Activated naive CD4-positive, alpha-beta T cell treated with anti-CD3 and anti-CD28 coated beads, Interleukin-2, amount 10 ng/mL, durations not matched to agents 7 days and 5 days (primary cell): ENCODE results near the gene PLCB2.

Source experiments
- CTCF ChIA-PET: fragments of 350-600 bp; sonication (Branson Sonifier 250); formaldehyde crosslinking; loops from one replicate; lab custom pipeline; 2021; ENCODE audit warnings: antibody characterized with exemption; lab: Charles Lee
- DNase-seq: peaks from one replicate; pipeline ENCODE4 v3.0.0-alpha.2; 2020
- H3K27ac Mint-ChIP-seq: one replicate; pipeline ENCODE4 v1.8.0; 2021; ENCODE audit warnings: mild to moderate bottlenecking, moderate library complexity, mixed read lengths
- H3K27me3 Mint-ChIP-seq: one replicate; pipeline ENCODE4 v1.8.0; 2021; ENCODE audit warnings: mild to moderate bottlenecking, mixed read lengths
- H3K36me3 Mint-ChIP-seq: one replicate; pipeline ENCODE4 v1.8.0; 2021; ENCODE audit warnings: mixed read lengths
- H3K4me1 Mint-ChIP-seq: one replicate; pipeline ENCODE4 v1.8.0; 2021; ENCODE audit warnings: mixed read lengths
- H3K4me3 Mint-ChIP-seq: one replicate; pipeline ENCODE4 v1.8.0; 2021; ENCODE audit warnings: mild to moderate bottlenecking, moderate library complexity, mixed read lengths
- H3K9me3 Mint-ChIP-seq: one replicate; pipeline ENCODE4 v1.8.0; 2021; ENCODE audit warnings: mixed read lengths

The PLCB2 gene, protein sequence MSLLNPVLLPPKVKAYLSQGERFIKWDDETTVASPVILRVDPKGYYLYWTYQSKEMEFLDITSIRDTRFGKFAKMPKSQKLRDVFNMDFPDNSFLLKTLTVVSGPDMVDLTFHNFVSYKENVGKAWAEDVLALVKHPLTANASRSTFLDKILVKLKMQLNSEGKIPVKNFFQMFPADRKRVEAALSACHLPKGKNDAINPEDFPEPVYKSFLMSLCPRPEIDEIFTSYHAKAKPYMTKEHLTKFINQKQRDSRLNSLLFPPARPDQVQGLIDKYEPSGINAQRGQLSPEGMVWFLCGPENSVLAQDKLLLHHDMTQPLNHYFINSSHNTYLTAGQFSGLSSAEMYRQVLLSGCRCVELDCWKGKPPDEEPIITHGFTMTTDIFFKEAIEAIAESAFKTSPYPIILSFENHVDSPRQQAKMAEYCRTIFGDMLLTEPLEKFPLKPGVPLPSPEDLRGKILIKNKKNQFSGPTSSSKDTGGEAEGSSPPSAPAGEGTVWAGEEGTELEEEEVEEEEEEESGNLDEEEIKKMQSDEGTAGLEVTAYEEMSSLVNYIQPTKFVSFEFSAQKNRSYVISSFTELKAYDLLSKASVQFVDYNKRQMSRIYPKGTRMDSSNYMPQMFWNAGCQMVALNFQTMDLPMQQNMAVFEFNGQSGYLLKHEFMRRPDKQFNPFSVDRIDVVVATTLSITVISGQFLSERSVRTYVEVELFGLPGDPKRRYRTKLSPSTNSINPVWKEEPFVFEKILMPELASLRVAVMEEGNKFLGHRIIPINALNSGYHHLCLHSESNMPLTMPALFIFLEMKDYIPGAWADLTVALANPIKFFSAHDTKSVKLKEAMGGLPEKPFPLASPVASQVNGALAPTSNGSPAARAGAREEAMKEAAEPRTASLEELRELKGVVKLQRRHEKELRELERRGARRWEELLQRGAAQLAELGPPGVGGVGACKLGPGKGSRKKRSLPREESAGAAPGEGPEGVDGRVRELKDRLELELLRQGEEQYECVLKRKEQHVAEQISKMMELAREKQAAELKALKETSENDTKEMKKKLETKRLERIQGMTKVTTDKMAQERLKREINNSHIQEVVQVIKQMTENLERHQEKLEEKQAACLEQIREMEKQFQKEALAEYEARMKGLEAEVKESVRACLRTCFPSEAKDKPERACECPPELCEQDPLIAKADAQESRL

DNA sequence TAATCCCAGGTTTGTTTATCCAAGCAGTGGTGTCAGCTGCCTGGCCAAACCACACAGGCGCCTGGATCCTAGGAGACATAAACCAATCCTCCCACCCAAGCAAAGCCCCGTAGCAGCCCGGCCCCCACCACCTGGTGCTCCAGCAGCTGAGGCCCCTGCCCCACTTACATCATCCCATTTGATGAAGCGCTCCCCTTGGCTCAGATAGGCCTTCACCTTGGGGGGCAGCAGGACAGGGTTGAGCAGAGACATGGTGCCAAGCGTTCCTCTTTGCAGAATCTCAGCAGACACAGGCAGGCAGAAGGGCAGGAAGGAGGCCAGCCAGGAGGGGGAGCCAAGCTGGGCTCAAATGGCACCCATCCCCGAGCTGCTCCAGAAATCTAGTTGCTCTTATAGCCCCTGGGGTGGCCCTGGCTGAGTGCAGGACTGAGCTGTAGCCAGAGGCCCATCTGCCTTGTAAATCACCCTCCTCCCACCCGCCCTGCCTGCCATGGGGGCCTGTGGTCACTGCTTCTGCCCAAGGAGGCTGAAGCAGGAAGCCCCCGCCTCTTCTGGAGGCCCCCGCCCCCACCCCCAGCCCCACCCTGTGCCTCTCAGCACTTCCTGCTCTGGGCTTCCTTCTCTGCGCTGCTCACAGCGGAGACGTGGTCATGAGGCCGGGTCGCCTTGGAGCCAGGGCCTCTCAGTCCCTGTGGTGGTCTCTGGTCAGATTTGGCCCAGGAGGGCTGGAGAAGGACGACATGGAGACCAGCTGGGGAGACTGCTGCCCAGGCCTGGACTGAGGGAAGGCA is at the start of gene PLCB2:
Gene PLCB2, minus strand, starts transcription at position 515 of the 791 bp plus-strand sequence. Its CDS starts 263 bp downstream, at position 252.
- peak; percentile 83 for DNase-seq
- peaks cover 23% of the 10 kb centered on the region for H3K36me3 Mint-ChIP-seq
- peak within 1 kb of the TSS; percentile 94 for H3K4me3 Mint-ChIP-seq
- peaks cover 40% of the 10 kb centered on the region for H3K4me1 Mint-ChIP-seq
- CTCF ChIA-PET, result interaction anchor here (0.7 to 21.9 kb wide), 15 partner anchors 8 to 267 kb away, joined by 3 to 425 read pairs (median 7); partner anchors contain the start of genes ANKRD63, CCDC9B and INAFM2
- H3K27ac Mint-ChIP-seq, result peak within 1 kb of the TSS; percentile 98
- H3K9me3 Mint-ChIP-seq, result no peaks in the 10 kb centered on the region
- H3K27me3 Mint-ChIP-seq, result peaks cover 23% of the 10 kb centered on the region

DNA sequence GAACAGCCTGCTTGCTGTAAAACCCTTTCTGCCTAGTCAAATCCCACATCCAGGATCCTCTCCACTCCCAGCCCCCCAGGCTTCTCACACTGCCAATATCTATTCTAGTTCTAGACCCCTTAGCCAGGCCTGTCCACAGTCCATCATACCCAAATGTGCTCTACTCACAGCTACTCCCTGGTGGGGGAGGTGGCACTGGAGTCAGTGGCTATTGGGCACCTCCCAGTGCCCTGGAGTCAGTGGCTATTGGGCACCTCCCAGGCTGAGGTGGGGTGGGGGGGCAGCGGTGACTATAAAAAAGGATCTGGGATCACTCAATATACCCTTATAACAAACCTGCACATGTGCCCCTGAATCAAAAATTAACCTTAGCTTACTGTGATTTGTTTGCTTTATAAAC is 49.5 kb upstream of the PLCB2 start:
- peak overlapping the region; percentile 75 for H3K4me3 Mint-ChIP-seq

DNA sequence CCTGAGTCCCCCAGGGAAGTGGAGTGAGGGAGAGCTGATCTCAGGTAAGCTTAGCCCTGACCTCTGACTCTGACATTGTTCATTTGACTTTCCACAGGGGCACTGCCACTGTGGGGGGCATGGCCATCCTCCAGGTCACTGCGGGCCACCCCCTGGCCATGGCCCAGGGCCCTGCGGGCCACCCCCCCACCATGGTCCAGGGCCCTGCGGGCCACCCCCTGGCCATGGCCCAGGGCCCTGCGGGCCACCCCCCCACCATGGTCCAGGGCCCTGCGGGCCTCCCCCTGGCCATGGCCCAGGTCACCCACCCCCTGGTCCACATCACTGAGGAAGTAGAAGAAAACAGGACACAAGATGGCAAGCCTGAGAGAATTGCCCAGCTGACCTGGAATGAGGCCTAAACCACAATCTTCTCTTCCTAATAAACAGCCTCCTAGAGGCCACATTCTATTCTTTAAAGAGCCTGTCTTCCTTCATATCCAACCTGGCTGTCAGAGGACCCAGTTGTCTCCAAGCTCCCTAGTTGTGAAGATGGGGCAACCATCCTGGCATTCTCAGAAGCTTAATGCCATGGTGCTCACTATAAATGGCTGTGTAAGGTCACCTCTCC is 48.3 kb upstream of the PLCB2 start:
- no peak for DNase-seq
- Mint-ChIP-seq H3K4me1 (peaks cover 10% of the 10 kb centered on the region), H3K4me3 (no peak overlapping the region), H3K27ac (no peak overlapping the region), H3K36me3 (no peaks in the 10 kb centered on the region), H3K9me3 (no peaks in the 10 kb centered on the region), H3K27me3 (peaks cover 57% of the 10 kb centered on the region)
- CTCF ChIA-PET, result interaction anchor here (1.2 to 5.1 kb wide), 7 partner anchors 11 to 151 kb away, joined by 3 to 33 read pairs (median 5); partner anchors contain the start of gene INAFM2

More for the DNA sequence above, 49.5 kb upstream of the PLCB2 start:
- CTCF ChIA-PET, result interaction anchor here (0.7 to 5.1 kb wide), 11 partner anchors 10 to 86 kb away, joined by 3 to 33 read pairs (median 4); partner anchors contain the start of gene INAFM2
- Mint-ChIP-seq H3K9me3 (no peaks in the 10 kb centered on the region), H3K27ac (no peak overlapping the region), H3K4me1 (peaks cover 10% of the 10 kb centered on the region), H3K36me3 (no peaks in the 10 kb centered on the region), H3K27me3 (peaks cover 67% of the 10 kb centered on the region)
- no peak for DNase-seq

DNA sequence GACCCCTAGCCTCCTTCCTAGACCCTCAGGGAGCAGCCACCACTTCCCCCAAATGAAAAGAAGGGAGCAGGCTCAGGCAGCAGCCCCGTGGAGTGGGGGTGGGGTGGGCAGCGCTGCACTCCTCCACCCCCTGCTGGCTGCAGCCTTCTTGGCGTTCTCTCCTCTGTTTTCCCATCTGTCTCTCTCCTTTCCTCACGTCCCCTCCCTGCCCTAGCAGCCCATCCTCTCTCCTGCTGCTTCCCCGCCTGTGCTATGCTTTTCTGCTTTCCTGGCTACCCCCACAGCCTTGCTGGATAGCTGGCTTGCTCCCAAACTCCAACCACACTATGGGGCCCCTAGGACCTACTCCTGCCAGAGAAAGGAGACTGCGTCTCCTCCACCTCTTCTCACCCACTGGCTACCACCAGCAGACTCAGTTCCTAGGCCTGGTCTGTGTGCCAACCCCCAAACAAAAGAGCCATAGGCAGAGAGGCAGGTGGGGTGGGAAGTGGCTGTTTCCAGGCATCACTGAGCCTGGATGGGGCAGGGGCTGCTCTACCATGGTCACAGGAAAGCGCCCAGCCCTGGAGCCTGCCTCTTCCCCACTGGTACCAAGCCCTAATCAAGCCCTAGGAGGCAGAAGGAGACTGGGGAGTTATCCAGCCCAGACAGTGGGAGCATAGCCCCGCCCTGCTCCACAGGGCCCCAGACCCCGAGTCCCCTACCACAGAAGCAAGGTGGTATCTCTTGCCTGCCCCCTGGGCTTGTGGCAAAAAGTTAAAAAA is 46.9 kb upstream of the PLCB2 start:
- CTCF ChIA-PET, result interaction anchor here (0.9 to 5.1 kb wide), 7 partner anchors 10 to 152 kb away, joined by 3 to 33 read pairs (median 3); no protein-coding TSS in a partner anchor

DNA sequence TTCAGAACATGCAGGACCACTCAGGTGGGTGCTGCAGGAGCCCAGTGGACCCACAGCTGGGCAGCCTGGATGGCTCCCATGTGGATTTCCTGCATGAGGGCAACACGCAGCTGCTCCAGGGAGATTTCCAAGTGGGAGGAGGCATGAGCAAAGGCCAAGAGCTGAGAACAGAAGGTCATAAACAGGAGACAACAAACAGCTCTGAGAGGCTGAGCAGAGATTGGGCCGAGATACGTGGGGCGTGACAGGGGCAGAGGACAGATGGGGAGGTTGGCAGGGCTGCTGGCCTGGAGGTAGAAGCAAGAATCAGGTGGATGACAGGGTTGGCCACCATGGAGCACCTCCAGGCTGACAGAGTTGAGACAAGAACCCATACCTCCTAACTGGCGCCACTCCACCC is 46.0 kb upstream of the PLCB2 start:
- Mint-ChIP-seq H3K27ac (no peak overlapping the region), H3K36me3 (no peaks in the 10 kb centered on the region), H3K27me3 (peaks cover 48% of the 10 kb centered on the region), H3K4me3 (no peak overlapping the region), H3K9me3 (no peaks in the 10 kb centered on the region), H3K4me1 (peaks cover 5% of the 10 kb centered on the region)
- CTCF ChIA-PET, result interaction anchor here (0.9 to 5.1 kb wide), 2 partner anchors 10 to 75 kb away, joined by 3 to 33 read pairs; no protein-coding TSS in a partner anchor
- DNase-seq, result no peak

More for the DNA sequence above, 46.9 kb upstream of the PLCB2 start:
- H3K9me3 Mint-ChIP-seq, result no peaks in the 10 kb centered on the region
- H3K36me3 Mint-ChIP-seq, result no peaks in the 10 kb centered on the region
- peaks cover 10% of the 10 kb centered on the region for H3K4me1 Mint-ChIP-seq
- no peak for DNase-seq
- H3K27me3 Mint-ChIP-seq, result peaks cover 57% of the 10 kb centered on the region
- no peak overlapping the region for H3K4me3 Mint-ChIP-seq
- no peak overlapping the region for H3K27ac Mint-ChIP-seq

DNA sequence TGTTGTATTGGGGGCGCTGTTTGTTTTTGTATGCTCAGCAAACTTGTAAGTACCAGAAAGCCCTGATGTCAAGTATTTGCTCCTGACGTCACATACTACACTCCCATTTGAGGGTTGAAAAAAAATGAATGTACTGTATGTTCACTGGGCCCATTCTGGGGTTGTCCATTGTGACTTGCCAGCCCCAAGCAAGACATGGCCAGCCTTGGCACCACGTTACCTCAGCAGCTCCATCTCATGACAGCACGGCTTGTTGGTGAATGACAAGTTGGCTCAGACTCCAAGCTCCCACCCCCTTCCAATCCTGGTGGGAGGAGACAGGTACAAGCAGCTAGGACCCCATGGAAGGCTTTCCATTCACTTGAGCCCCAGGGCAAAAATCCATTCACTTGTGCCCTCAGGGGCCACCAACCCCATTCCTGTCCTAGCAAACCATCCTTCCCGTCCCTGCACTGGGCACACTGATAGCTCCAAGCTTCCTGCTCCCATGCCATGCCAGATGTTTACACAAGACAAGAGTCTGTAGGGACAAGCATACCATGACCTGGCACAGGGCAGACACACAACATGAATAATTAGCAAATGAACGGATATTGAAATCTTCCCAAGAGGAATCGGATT is 44.7 kb upstream of the PLCB2 start:
- no peak overlapping the region for H3K4me3 Mint-ChIP-seq

DNA sequence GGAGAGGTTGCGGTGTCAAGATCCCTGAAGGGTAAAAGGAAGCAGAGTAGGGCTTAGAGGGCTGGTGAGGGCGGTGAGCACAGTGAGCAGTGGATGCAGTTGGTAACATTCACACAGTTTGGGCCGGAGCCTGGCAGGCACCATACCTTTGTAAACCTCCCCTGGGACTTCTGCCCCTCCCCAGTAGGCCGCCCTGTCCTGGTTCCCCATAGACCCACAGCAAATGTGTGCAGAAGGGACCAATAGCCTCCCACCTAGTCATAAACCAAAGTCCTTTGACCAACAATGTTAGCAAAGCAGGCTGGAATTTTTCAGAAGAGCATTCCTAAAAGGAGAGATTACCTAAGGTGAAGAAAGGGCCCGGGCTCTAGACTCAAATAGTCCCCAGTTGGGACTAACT is 41.4 kb upstream of the PLCB2 start:
- H3K4me3 Mint-ChIP-seq, result no peak overlapping the region
- no peaks in the 10 kb centered on the region for H3K36me3 Mint-ChIP-seq
- no peaks in the 10 kb centered on the region for H3K9me3 Mint-ChIP-seq
- H3K27ac Mint-ChIP-seq, result no peak overlapping the region
- no peaks in the 10 kb centered on the region for H3K4me1 Mint-ChIP-seq
- H3K27me3 Mint-ChIP-seq, result peaks cover 28% of the 10 kb centered on the region
- CTCF ChIA-PET, result interaction anchor here (0.7 to 1.8 kb wide), 3 partner anchors 9 to 72 kb away, joined by 3 to 6 read pairs (median 5); no protein-coding TSS in a partner anchor
- no peak for DNase-seq

More for the DNA sequence above, 44.7 kb upstream of the PLCB2 start:
- H3K9me3 Mint-ChIP-seq, result no peaks in the 10 kb centered on the region
- H3K27ac Mint-ChIP-seq, result no peak overlapping the region
- no peaks in the 10 kb centered on the region for H3K36me3 Mint-ChIP-seq
- no peak for DNase-seq
- no peaks in the 10 kb centered on the region for H3K4me1 Mint-ChIP-seq
- CTCF ChIA-PET, result interaction anchor here (0.6 to 1.7 kb wide), 6 partner anchors 10 to 78 kb away, joined by 3 to 7 read pairs (median 4); partner anchors contain the start of gene PLCB2
- peaks cover 42% of the 10 kb centered on the region for H3K27me3 Mint-ChIP-seq

DNA sequence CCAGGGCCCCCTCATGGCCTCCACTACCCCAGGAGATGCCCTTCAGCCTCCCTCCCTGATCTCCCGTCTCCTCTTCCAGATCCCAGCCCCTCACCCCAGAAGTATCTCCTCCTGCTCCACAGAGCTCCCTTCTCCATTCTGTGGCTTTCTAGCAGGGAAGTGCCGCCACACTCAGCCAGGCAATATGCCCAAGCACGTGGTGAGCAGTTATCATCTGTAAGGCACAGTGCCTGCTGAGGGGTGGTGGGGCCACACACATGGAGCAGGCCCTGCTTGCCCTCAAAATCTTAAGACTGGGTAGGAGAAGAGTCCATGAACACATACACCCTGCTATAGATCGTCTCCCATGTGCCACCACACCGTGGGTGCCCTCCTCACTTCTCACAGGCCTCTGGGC is 40.7 kb upstream of the PLCB2 start:
- Mint-ChIP-seq H3K4me3 (no peak overlapping the region), H3K9me3 (no peaks in the 10 kb centered on the region), H3K36me3 (no peaks in the 10 kb centered on the region), H3K27ac (no peak overlapping the region), H3K4me1 (no peaks in the 10 kb centered on the region), H3K27me3 (peaks cover 21% of the 10 kb centered on the region)
- CTCF ChIA-PET, result interaction anchor here (0.7 to 1.8 kb wide), 3 partner anchors 8 to 73 kb away, joined by 3 to 6 read pairs (median 5); no protein-coding TSS in a partner anchor
- DNase-seq, result no peak

DNA sequence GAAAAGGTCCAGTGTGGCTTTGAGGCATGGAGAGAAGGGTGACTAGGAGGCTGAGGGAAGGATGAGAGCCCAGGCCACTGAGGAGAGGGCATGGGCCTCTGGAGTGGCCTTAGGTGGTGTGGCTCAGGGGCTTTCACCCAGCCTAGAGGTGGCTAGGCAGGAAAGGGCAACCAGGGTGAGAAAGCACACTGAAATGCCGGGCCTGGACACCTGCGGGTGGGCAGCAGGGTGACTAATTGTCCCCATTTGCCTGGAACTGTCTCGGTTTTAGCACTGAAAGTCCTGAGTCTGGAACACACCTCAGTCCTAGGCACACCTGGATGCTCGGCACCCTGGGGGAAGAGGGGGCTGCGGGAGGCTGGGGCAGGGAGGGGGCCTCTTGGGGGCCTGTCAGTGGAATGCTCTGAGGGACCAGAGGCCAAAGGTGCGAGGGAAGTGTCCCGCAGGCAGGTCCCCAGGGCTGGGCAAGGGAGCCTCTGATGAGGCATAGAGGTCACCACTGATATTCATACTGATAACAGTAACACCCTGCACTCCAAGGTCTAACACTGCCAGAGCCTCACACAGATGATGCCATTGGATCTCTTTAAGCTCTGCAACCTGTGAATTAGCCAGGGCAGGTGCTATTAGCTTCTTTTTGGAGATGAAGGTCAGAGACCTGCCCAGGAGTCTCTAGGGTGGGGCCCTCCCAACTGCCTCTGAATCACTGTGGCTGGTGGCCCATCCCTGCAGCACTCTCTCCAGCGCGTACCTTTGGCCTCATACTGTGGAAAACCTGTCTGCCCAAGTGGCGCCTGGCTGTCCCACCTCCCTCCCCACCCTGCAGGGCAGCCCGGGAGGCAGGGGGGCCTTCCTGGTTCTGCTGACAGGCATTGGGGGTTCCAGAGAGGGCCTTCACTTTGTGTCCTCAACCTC is 40.1 kb upstream of the PLCB2 start:
- H3K4me3 Mint-ChIP-seq, result no peak overlapping the region
- CTCF ChIA-PET, result interaction anchor here (1.8 kb wide), 1 partner anchor 73 kb away, joined by 5 read pairs; no protein-coding TSS in a partner anchor
- no peaks in the 10 kb centered on the region for H3K4me1 Mint-ChIP-seq
- no peaks in the 10 kb centered on the region for H3K9me3 Mint-ChIP-seq
- no peak for DNase-seq
- H3K27me3 Mint-ChIP-seq, result peaks cover 15% of the 10 kb centered on the region
- no peaks in the 10 kb centered on the region for H3K36me3 Mint-ChIP-seq
- H3K27ac Mint-ChIP-seq, result no peak overlapping the region

DNA sequence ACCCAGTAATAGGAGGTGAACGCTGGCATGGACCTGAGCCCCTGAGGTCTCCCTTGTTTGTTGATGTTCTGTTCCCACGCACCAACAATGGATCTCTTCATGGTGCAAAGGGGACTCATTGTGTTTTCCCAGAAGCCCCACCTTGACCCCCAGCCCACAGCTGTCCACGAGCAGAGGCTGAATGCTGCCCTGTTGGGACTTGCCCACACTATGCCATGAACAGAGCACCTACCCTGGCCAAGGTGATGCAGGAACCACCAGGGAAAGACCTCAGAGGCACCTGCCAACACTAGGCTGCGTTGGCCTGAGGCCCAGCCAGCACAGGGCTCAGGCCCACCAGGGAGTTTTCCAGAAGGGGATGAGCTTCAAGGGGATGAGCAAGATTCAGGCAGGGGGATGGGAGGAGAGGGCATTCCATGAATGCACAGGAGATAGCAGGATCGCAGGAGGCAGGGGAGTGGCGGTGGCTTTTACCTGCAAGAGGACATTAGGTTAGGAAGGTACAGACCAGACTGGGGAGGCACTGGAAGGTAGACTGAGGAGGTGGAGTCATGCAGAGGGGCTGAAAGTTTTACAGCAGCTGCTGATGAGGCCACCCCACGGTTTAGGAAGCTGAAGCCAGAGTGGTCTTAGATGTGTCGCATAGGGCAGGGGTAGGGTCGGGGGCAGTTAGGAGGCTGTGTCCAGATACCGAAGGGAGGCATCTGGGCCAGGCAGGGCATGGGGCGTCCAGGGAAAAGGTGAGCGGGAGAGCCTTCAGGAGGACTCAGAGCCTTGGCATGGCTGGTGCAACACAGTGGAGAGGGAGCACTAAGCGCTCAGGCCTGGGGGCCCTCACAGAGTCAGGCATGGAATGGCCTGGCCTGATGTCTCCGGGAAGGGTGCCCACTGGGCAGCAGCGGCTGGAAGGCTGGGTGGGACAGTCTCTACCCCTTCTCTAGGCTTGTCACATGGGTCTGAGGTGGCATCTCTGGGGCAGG is 39.1 kb upstream of the PLCB2 start:
- no peak overlapping the region for H3K4me3 Mint-ChIP-seq
- no peaks in the 10 kb centered on the region for H3K9me3 Mint-ChIP-seq
- H3K27me3 Mint-ChIP-seq, result peaks cover 9% of the 10 kb centered on the region

More for the DNA sequence above, 39.1 kb upstream of the PLCB2 start:
- CTCF ChIA-PET, result interaction anchor here (0.6 to 1.2 kb wide), 3 partner anchors 10 to 81 kb away, joined by 3 read pairs; no protein-coding TSS in a partner anchor
- no peak overlapping the region for H3K27ac Mint-ChIP-seq
- no peaks in the 10 kb centered on the region for H3K36me3 Mint-ChIP-seq
- no peaks in the 10 kb centered on the region for H3K4me1 Mint-ChIP-seq
- no peak for DNase-seq
